GM21717 (cell line): ENCODE data around the gene CSDE1.
"Not testable (repeated sequence)": the region's sequence is repeated elsewhere in the genome, so short reads cannot be mapped to it uniquely, and the experiment has no call there.

Experiments
- ATAC-seq: cut with Tn5 transposase; IDR thresholded peaks from one replicate; pipeline ENCODE4 v1.9.1; 2021; ENCODE audit warnings: mild to moderate bottlenecking, moderate library complexity; ENCODE audit not compliant: unreplicated experiment

The CSDE1 gene

GRCh38 chr1:114757455-114758255 lies at the start of gene CSDE1:
Gene CSDE1, minus strand, starts transcription at chr1:114757984. Its CDS starts 18,094 bp downstream, at chr1:114739890.
- peak; percentile 76 for ATAC-seq

- not testable (repeated sequence) for ATAC-seq
Measured at GRCh38 chr1:114804449-114804848, 46.7 kb upstream of the CSDE1 start.

- peak; percentile 64 for ATAC-seq
Measured at GRCh38 chr1:114803001-114803400, 45.2 kb upstream of the CSDE1 start.

GRCh38 chr1:114794038-114794437 lies 36.3 kb upstream of the CSDE1 start:
- no peak for ATAC-seq

- ATAC-seq = not testable (repeated sequence)
Measured at GRCh38 chr1:114790581-114790980, 32.8 kb upstream of the CSDE1 start.

GRCh38 chr1:114786440-114786839 lies 28.7 kb upstream of the CSDE1 start:
- not testable (repeated sequence) for ATAC-seq

GRCh38 chr1:114782476-114782875 lies 24.7 kb upstream of the CSDE1 start:
- ATAC-seq = no peak

GRCh38 chr1:114780344-114781226 lies 22.8 kb upstream of the CSDE1 start, which contains the start of gene SIKE1:
Gene SIKE1, minus strand, starts transcription at chr1:114780685. Its CDS starts 78 bp downstream, at chr1:114780607.
- ATAC-seq = peak; percentile 98

- ATAC-seq = no peak
Measured at GRCh38 chr1:114779722-114780121, 21.9 kb upstream of the CSDE1 start.

GRCh38 chr1:114776726-114777125 lies 18.9 kb upstream of the CSDE1 start:
- not testable (repeated sequence) for ATAC-seq

- no peak for ATAC-seq
Measured at GRCh38 chr1:114771992-114772391, 14.2 kb upstream of the CSDE1 start.

GRCh38 chr1:114770989-114771388 lies 13.2 kb upstream of the CSDE1 start:
- ATAC-seq = no peak

- no peak for ATAC-seq
Measured at GRCh38 chr1:114764689-114765088, 6.9 kb upstream of the CSDE1 start.

GRCh38 chr1:114758256-114758832 lies 560 bp upstream of the CSDE1 start:
- no peak for ATAC-seq

GRCh38 chr1:114756949-114757454 lies 782 bp downstream of the CSDE1 start:
- ATAC-seq = peak; percentile 7

- ATAC-seq = peak; percentile 44
Measured at GRCh38 chr1:114756009-114756892, 1.5 kb downstream of the CSDE1 start.

- no peak for ATAC-seq
Measured at GRCh38 chr1:114755006-114755931, 2.5 kb downstream of the CSDE1 start.

- not testable (repeated sequence) for ATAC-seq
Measured at GRCh38 chr1:114753702-114754101, 4.1 kb downstream of the CSDE1 start.

- ATAC-seq = no peak
Measured at GRCh38 chr1:114753143-114753542, 4.6 kb downstream of the CSDE1 start.
